SU-DHL-6 (cell line): Measurements from ENCODE around the gene BRD3OS.

Experiments used
- H2AFZ ChIP-seq: fragments of 200-600 bp; sonication (generic); 2 replicates; pipeline ENCODE4 v1.6.1; 2014; ENCODE audit warnings: low read depth, mild to moderate bottlenecking, moderate library complexity, mixed read lengths, antibody characterized with exemption, low read length; ENCODE audit not compliant: severe bottlenecking
- H3F3A ChIP-seq: fragments of 200-600 bp; shearing (Covaris generic); 2 replicates; pipeline ENCODE4 v1.6.0; 2016; ENCODE audit warnings: antibody characterized with exemption, mild to moderate bottlenecking; ENCODE audit not compliant: insufficient read depth
- H3K27ac ChIP-seq: fragments of 200-600 bp; sonication (generic); 2 replicates; pipeline ENCODE4 v1.5.1; 2016; ENCODE audit warnings: low read depth, mild to moderate bottlenecking, low read length, moderate library complexity, mixed read lengths
- H3K27me3 ChIP-seq: fragments of 200-600 bp; sonication (generic), shearing (Covaris generic); 2 replicates; pipeline ENCODE4 v1.6.0; 2014; ENCODE audit warnings: mild to moderate bottlenecking, low read length
- H3K36me3 ChIP-seq: fragments of 200-600 bp; sonication (generic); 2 replicates; pipeline ENCODE4 v1.6.1; 2014; ENCODE audit warnings: mild to moderate bottlenecking, low read length, mixed read lengths
- H3K4me2 ChIP-seq: fragments of 300-600, 200-600 bp; shearing (Covaris generic), sonication (generic); 2 replicates; pipeline ENCODE4 v1.6.0; 2014; ENCODE audit warnings: low read length, low read depth, mild to moderate bottlenecking; ENCODE audit not compliant: poor library complexity, severe bottlenecking
- H3K4me3 ChIP-seq: fragments of 200-600 bp; sonication (generic); 2 replicates; pipeline ENCODE4 v1.5.1; 2014; ENCODE audit warnings: antibody characterized with exemption, low read length, mild to moderate bottlenecking, mixed read lengths; ENCODE audit not compliant: insufficient read depth, poor library complexity, severe bottlenecking
- H3K79me2 ChIP-seq: fragments of 200-600 bp; sonication (generic); 2 replicates; pipeline ENCODE4 v1.6.1; 2014; ENCODE audit warnings: mild to moderate bottlenecking, low read length, moderate library complexity; ENCODE audit not compliant: insufficient read depth
- H3K9ac ChIP-seq: fragments of 200-600 bp; sonication (generic); 2 replicates; pipeline ENCODE4 v1.7.0; 2014; ENCODE audit warnings: mild to moderate bottlenecking, low read length
- H3K9me2 ChIP-seq: fragments of 200-600 bp; sonication (generic); replicated peaks from 2 replicates; pipeline ENCODE4 v1.6.1; 2014; ENCODE audit warnings: low read length; ENCODE audit not compliant: insufficient read depth
- H3K9me3 ChIP-seq: fragments of 200-600 bp; sonication (generic); 2 replicates; pipeline ENCODE4 v1.6.1; 2014; ENCODE audit warnings: low read length, mixed read lengths; ENCODE audit not compliant: insufficient read depth
- H4K20me1 ChIP-seq: fragments of 200-600 bp; sonication (generic); 2 replicates; pipeline ENCODE4 v1.6.1; 2014; ENCODE audit warnings: low read depth, mild to moderate bottlenecking, antibody characterized with exemption, low read length, moderate library complexity, mixed read lengths
- CTCF ChIP-seq: fragments of 200-600 bp; sonication (generic); IDR thresholded peaks from one replicate; pipeline ENCODE4 v1.5.1; 2017; ENCODE audit warnings: antibody characterized with exemption, mild to moderate bottlenecking, low read length, moderate library complexity; ENCODE audit not compliant: insufficient read depth, poor library complexity, severe bottlenecking
- EZH2phosphoT487 ChIP-seq: fragments of 200-600 bp; sonication (generic), shearing (Covaris generic); conservative IDR thresholded peaks from 2 replicates; pipeline ENCODE4 v1.6.1; 2018; ENCODE audit warnings: mild to moderate bottlenecking, antibody characterized with exemption, low read length, moderate library complexity, mixed read lengths

BRD3OS gene

GRCh38 chr9:134060546-134060945 lies 35.3 kb downstream of the BRD3OS start:
- H3F3A ChIP-seq: no peaks in the 10 kb centered on the region
- H3K9ac ChIP-seq: no peak overlapping the region
- no peaks in the 10 kb centered on the region for H3K36me3 ChIP-seq
- peaks cover 6% of the 10 kb centered on the region for H4K20me1 ChIP-seq
- no peaks in the 10 kb centered on the region for H3K9me2 ChIP-seq
- no peaks in the 10 kb centered on the region for H3K27me3 ChIP-seq
- no peaks in the 10 kb centered on the region for H3K9me3 ChIP-seq
- TF ChIP-seq EZH2phosphoT487 (no peak), CTCF (no peak)
- H3K4me3 ChIP-seq: no peak overlapping the region
- no peak overlapping the region for H3K4me2 ChIP-seq
- no peak overlapping the region for H3K27ac ChIP-seq
- H3K79me2 ChIP-seq: no peaks in the 10 kb centered on the region
- H2AFZ ChIP-seq: no peak overlapping the region

- no peaks in the 10 kb centered on the region for H3K9me2 ChIP-seq
- H3K9me3 ChIP-seq: no peaks in the 10 kb centered on the region
- H3K27ac ChIP-seq: no peak overlapping the region
- H2AFZ ChIP-seq: no peak overlapping the region
- H3K4me3 ChIP-seq: no peak overlapping the region
- TF ChIP-seq EZH2phosphoT487: no peak
- TF ChIP-seq CTCF: no peak
- H3K4me2 ChIP-seq: no peak overlapping the region
- no peaks in the 10 kb centered on the region for H3K79me2 ChIP-seq
- H3K27me3 ChIP-seq: no peaks in the 10 kb centered on the region
- H3K9ac ChIP-seq: no peak overlapping the region
- no peaks in the 10 kb centered on the region for H3F3A ChIP-seq
- H4K20me1 ChIP-seq: peaks cover 6% of the 10 kb centered on the region
- no peaks in the 10 kb centered on the region for H3K36me3 ChIP-seq
Measured at GRCh38 chr9:134061019-134061687, 35.9 kb downstream of the BRD3OS start.

- Histone ChIP-seq H2AFZ (no peak overlapping the region), H3K9me3 (no peaks in the 10 kb centered on the region), H3K36me3 (no peaks in the 10 kb centered on the region), H4K20me1 (peaks cover 6% of the 10 kb centered on the region), H3K79me2 (no peaks in the 10 kb centered on the region), H3K9me2 (no peaks in the 10 kb centered on the region), H3K4me2 (no peak overlapping the region), H3K9ac (no peak overlapping the region), H3F3A (no peaks in the 10 kb centered on the region), H3K27me3 (no peaks in the 10 kb centered on the region), H3K27ac (no peak overlapping the region), H3K4me3 (no peak overlapping the region)
- TF ChIP-seq EZH2phosphoT487 (no peak), CTCF (no peak)
Measured at GRCh38 chr9:134061688-134062371, 36.5 kb downstream of the BRD3OS start.
